ENCODE results near the gene MARK4. TPM values are rescaled to one million over a fixed set of nuclear protein-coding genes. Genes with fewer than 3 reads are reported as not detected.
"Not testable (repeated sequence)": the region's sequence is repeated elsewhere in the genome, so short reads cannot be mapped to it uniquely, and the experiment has no call there.

MARK4 gene
- polyA plus RNA-seq, 1 donor: 26.2 TPM

GRCh38 chr19:45243144-45243732, 7.8 kb upstream of the MARK4 start:
- no peak for DNase-seq (ENCODE audit: low read depth)

DNA sequence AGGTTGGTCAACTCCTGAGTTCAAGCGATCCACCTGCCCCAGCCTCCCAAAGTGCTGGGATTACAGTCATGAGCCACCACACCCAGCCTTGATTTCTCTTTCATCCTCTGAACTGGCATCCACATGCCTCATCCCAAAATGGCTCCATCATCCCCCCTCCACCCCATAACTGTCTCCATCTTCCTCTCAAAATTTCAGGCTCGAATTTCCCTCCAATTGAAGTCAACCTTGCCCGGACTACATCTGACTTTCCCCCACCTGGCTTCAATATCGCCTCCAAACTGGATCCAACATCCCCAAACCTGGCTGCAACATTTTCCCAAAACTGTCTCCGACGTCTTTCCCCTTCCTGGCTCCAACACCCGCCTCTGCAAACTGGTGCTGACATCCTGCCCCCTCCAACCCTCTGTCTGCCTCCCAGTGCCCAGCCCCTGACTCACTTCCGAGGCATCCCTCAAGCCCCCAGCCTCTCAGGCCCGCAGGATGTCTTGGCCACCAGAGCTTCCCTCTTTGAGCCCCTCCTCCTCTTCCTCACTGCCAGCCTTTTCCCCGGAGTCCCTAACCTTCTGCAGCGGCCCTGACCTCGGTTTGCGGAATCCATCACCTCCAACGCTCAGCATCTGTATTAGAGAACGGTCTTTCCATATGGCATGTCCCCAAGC, 6.8 kb upstream of the MARK4 start:
- DNase-seq (ENCODE audit: low read depth): no peak

- DNase-seq (ENCODE audit: low read depth): no peak
These were observed 5.7 kb upstream of the MARK4 start, which contains the start of gene EXOC3L2 for GRCh38 chr19:45245334-45245787. TSS of gene EXOC3L2 (minus strand) at chr19:45245407. CDS start at chr19:45239045, 6,362 bp downstream.

DNA sequence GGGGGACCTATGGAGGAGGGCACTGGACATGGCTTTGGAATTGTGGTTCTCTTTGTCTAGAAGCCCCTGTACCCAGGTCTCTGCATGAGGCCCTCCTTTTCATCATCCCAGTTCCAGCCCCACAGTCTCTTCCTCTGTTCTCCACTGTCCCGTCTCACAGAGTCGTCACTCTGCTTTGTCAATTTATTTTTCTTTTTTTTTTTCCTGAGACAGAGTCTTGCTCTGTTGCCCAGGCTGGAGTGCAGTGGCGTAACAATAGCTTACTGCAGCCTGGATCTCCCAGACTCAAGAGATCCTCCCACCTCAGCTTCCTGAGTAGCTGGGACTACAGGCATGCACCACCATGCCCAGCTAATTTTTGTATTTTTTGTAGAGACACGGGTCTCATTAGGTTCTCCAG, 5.2 kb upstream of the MARK4 start:
- DNase-seq (ENCODE audit: low read depth): no peak

DNA sequence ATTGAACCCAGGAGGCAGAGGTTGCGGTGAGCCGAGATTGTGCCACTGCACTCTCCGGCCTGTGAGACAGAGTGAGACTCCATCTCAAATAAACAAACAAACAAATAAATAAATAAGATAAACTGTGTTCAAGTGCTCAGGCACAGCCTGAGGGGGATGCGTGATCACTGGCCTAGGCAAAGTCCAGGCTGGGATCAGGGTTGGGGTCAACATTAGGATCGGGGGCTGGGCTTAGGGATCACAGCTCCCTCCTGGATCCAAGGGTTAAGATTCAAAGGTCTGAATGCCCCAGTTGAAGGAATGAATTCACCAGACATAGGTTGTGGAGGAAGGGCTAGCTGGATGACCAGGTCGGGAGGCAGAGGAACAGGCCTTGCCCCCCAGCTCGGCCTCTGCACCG, 3.9 kb upstream of the MARK4 start:
- DNase-seq (ENCODE audit: low read depth): no peak

GRCh38 chr19:45249261-45250033, 1.6 kb upstream of the MARK4 start:
- DNase-seq (ENCODE audit: low read depth): no peak

DNA sequence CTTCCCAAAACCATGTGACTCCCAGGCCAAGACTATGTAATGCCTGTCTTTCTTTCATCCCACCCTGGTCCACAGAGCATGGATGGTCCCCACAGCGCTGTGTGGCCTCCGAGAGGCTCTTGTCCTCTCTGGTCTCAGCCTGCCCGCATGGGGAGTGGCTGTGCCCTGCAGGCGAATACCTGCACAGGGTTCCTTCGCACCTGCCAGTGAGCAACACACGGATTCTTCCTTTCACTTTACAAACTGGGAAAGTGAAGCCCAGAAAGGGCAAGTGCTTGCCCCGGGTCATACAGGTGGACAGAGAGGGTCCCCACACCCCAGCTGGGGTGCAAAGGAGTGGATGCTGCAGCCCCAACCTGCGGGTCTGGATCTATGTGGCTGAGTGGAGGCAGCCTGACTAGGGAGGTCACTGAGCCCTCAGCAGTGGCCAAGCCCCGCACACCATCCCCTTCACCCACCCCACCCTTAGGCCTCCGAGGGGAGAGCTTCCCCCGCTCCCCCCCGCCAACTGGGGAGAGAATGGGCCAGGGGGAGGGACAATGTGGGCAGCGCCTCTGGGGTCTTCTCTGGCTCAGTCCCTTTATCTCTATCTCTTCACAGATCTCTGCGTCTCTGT, 747 bp upstream of the MARK4 start:
- no peak for DNase-seq (ENCODE audit: low read depth)

DNA sequence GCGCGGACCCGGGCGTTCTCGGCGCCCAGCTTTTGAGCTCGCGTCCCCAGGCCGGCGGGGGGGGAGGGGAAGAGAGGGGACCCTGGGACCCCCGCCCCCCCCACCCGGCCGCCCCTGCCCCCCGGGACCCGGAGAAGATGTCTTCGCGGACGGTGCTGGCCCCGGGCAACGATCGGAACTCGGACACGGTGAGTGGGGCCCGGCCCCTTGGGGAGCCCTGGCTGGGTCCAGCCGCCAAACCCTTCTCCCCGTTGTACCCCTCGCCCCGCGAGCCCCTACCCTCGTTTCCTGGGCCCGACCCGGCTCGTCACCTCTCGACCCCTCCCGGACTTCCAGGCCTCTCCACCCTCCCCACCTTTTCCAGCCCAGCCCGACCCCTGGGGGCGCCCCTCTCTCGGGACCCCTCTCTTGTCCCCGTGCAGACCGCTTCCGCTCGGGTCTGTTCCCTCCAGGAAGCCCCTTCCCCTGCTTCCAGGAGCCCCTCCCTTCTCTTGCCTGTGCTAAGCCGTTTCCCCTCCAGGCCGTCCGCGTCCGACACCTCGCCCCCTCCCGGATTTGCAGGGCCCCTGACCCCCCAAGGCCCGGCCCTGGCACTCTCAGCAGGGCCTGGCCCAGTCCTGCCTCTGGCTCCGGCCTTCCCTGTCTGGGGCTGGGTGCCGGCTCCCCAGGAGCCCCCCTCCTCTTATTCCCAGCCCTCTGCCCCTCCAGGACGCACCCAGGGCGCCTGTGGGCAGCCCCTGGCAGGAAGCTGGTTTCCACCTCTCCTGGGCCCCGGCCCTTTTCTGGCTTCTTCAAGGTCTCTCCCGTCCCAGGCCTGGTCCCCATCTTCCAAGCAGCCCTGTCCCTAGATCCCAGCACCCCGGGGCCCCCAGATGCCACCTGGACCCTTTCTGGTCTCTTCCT, 632 bp downstream of the MARK4 start:
- DNase-seq (ENCODE audit: low read depth): no peak

- no peak for DNase-seq (ENCODE audit: low read depth)
These were observed 2.4 kb downstream of the MARK4 start for GRCh38 chr19:45253396-45254027.

DNA sequence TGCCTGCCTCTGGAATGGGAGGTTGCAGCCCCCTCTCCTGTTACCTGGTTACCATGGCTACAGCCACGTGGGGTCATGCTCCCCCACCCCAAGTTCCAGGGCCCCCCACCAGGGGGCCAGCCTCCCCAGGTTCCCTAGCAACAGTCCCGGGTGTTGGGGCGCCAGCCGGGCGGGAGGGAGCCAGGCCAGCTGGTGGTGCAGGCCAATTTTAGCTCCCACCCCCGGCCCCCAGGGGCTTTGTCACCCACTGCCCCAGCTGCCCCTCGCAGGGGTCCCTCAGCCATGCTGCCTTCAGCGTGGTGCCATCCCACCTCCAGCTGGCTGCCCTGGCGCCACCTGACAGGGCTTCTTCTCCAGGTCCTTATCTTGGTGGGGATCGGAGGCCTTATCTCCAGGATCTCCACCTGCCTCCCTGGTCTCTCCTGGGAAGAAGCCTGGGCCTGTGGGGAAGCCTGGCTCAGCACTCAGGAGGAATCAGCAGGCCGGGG, 3.0 kb downstream of the MARK4 start:
- no peak for DNase-seq (ENCODE audit: low read depth)

DNA sequence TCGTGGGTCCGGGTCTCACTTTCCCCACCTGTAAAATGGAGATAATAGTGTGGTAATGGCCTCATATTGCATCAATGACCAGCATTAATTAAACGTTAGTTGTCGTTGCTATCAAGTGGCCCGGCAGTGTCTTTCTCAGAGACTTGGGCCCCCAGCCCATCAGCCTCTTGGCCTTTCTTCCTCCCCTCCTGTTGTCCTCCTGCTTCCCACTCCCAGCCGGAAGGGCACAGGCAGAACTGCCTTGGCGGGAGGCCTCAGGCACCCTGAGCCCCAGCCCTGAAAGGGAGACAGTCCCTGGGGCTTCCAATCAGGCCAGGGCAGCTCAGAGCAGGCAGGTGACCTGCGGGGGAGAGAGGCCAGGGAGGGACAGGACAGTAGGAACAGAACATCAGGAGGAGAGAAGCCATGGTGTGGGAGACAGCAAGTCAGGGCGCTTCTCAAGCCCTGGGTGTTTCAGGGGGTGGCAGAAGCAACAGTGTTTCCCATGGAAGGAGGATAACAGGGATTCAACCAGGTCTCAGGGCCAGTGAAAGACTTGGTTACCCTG, 4.6 kb downstream of the MARK4 start:
- DNase-seq (ENCODE audit: low read depth): no peak

DNA sequence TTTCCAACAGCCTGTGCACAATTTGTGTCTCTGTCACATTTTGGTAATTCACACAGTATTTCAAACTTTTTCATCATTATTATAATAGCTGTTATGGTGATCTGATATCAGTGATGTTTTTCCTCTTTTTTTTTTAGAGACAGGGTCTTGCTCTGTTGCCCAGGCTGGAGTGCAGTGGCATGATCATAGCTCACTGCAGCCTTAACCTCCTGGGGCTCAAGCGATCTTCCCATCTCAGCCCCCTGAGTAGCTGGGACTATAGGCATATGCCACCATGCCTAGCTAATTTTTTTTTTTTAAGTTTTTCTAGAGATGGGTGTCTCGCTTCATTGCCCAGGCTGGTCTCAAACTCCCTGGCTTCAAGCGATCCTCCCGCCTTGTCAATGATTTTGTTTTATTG, 5.8 kb downstream of the MARK4 start:
- no peak for DNase-seq (ENCODE audit: low read depth)

- no peak for DNase-seq (ENCODE audit: low read depth)
These were observed 7.8 kb downstream of the MARK4 start for GRCh38 chr19:45258862-45259261.

DNA sequence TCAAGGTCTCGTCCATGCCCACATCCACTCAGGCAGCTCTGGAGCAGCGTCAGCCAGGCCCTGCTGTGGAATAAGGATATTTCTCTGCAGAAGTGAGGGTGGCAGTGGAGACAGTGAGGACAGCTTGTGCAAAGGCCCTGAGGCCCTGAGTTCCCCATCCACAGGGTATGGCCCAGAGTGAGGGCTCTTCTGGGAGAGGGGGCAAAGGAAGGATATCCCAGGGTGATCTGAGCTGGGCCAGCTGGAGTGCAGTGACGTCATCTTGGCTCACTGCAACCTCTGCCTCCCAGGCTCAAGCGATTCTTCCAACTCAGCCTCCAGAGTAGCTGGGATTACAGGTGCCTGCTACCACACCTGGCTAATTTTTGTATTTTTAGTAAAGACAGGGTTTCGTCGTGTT, 11.5 kb downstream of the MARK4 start:
- DNase-seq (ENCODE audit: low read depth): no peak

- no peak for DNase-seq (ENCODE audit: low read depth)
These were observed 11.9 kb downstream of the MARK4 start for GRCh38 chr19:45263013-45263412.

- no peak for DNase-seq (ENCODE audit: low read depth)
These were observed 13.8 kb downstream of the MARK4 start for GRCh38 chr19:45264781-45265317.

GRCh38 chr19:45265375-45265774, 14.3 kb downstream of the MARK4 start:
- no peak for DNase-seq (ENCODE audit: low read depth)

GRCh38 chr19:45267296-45267695, 16.2 kb downstream of the MARK4 start:
- no peak for DNase-seq (ENCODE audit: low read depth)

DNA sequence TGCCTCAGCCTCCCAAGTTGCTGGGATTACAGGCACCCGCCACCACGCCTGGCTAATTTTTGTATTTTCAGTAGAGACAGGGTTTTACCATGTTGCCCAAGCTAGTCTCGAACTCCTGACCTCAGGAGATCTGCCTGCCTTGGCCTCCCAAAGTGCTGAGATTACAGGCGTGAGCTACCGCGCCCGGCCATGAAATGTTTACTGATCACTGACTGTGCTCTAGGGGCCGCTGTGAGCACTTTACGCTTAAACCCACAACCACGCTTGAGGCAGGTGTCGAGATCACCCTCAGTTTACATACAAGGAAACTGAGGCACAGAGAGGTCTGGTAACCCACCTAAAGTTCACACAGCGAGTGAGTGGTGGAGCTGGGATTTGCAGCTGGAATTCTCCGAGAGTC, 18.9 kb downstream of the MARK4 start:
- not testable (repeated sequence) for DNase-seq (ENCODE audit: low read depth)

- no peak for DNase-seq (ENCODE audit: low read depth)
These were observed 20.1 kb downstream of the MARK4 start for GRCh38 chr19:45271098-45271734.
